ENCODE results near the gene EMD. TPM values are rescaled to one million over a fixed set of nuclear protein-coding genes. Genes with fewer than 3 reads are reported as not detected.

The EMD gene
- total and polyA plus RNA-seq, 10 donors = 29.8 to 83.1 (median 54.3) TPM

DNA sequence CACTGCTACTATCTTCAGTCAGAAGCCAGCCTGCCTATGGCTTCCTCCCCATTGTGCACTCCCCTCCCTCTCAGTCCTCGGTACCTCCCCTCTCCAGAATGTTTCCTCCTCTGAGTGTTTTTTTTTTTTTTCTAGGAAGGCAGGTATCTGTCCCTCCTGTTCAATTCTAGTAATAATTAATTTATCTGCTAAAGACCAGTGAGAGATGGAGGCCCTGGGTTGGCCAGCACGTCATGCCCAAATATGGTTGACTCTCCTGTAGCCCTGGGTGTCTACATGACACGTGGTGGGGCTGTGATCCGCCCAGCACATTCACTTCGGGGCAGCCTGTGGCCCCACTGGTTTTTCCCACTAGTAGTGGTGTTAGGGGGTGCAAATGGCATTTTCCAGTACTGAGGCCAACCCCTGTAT, 6.5 kb upstream of the EMD start:
- Histone ChIP-seq H3K4me3 (peak overlapping the region in 5 of 8 donors; percentile 65 to 91 (median 82)), H3K4me1 (peaks cover 15 to 73% (median 49%) of the 10 kb centered on the region in 6 donors), H3K9me3 (no peaks in the 10 kb centered on the region), H3K27me3 (replicated peaks in 1 of 7) (no peaks in the 10 kb centered on the region), H3K36me3 (peaks cover 0 to 7% (median 3%) of the 10 kb centered on the region in 6 donors), H3K27ac (peak overlapping the region in 6 of 8 donors; percentile 57 to 94 (median 88))
- WGBS, 5 donors = 21 to 53% (median 26%) methylated on average over 5 of the region's 5 CpGs
- intact Hi-C loops (cut with DNase I; ENCODE audit: low total_unique reads) = no loop called here
- DNase-seq = no peak
- TF ChIP-seq POLR2AphosphoS5 (IDR thresholded peaks at IDR 0.05) = no peak
- TF ChIP-seq, protein P1, sequence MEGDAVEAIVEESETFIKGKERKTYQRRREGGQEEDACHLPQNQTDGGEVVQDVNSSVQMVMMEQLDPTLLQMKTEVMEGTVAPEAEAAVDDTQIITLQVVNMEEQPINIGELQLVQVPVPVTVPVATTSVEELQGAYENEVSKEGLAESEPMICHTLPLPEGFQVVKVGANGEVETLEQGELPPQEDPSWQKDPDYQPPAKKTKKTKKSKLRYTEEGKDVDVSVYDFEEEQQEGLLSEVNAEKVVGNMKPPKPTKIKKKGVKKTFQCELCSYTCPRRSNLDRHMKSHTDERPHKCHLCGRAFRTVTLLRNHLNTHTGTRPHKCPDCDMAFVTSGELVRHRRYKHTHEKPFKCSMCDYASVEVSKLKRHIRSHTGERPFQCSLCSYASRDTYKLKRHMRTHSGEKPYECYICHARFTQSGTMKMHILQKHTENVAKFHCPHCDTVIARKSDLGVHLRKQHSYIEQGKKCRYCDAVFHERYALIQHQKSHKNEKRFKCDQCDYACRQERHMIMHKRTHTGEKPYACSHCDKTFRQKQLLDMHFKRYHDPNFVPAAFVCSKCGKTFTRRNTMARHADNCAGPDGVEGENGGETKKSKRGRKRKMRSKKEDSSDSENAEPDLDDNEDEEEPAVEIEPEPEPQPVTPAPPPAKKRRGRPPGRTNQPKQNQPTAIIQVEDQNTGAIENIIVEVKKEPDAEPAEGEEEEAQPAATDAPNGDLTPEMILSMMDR (IDR thresholded peaks at IDR 0.05 in 8 of 11, conservative IDR thresholded peaks at IDR 0.05 in 3 of 11) = no peak
- no peak for TF ChIP-seq POLR2A (IDR thresholded peaks at IDR 0.05)

DNA sequence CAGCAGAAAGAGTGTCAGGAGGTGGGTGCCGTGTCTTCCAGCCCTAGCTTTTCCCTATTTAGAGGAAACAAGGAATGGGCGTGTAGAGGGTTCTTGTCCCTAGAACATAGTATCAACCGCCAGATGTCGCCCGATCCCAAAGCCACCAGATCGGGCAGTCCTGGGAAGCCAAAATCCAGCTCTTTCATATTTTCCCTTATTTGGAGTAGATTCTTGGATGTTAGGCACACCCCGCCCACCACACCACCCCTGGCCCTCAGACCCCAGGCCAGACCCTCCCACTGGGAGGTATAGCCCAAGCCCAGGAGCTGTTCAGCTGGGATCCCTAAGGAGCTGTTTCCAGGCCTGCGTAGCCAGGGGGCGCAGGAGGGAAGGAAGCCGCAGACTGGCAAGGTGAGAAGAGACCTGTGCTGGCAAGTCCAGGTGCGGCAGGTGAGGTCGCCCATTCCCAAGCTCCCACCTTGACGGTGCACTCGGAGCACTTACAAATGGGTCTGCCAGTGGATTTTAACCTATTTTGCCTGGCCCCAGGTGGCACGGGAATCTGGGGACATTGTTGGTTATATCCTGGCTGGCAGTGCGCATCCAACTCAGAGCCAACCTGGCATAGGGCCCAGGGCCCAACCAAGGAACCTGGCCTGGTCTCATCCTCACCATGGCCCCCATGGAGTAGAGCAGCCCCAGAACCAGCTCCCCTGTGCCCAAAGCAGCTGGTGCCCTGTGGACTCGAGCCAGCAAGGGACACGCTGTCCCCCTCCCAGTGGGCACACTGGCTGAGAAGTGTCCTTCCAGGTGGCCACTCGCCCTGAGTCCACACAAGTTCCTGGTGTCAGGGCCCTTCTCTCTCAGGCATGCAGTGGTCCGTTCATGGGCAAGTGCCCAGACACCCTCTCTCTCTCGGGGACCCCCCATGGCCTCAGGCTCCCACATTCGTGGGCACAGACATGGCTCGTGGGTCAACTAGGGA, 5.5 kb upstream of the EMD start:
- Histone ChIP-seq H3K4me1 (peaks cover 15 to 69% (median 43%) of the 10 kb centered on the region in 6 donors), H3K36me3 (no peaks in the 10 kb centered on the region), H3K4me3 (peak overlapping the region; percentile 7 to 91 (median 30)), H3K27ac (peak overlapping the region in 7 of 8 donors; percentile 49 to 94 (median 67)), H3K9me3 (peaks cover 0 to 2% (median 0%) of the 10 kb centered on the region in 8 donors), H3K27me3 (replicated peaks in 1 of 7) (no peaks in the 10 kb centered on the region)
- TF ChIP-seq POLR2A (IDR thresholded peaks at IDR 0.05) (no peak), POLR2AphosphoS5 (IDR thresholded peaks at IDR 0.05) (peak; percentile 33 to 52 (median 46))
- TF ChIP-seq, protein P1 (IDR thresholded peaks at IDR 0.05 in 8 of 11, conservative IDR thresholded peaks at IDR 0.05 in 3 of 11) = peak in 10 of 11 experiments; percentile 4 to 67 (median 49)
- no peak for DNase-seq
- 14 to 53% (median 29%) methylated on average over 21 to 23 of the region's 23 CpGs; no CpG with 5 or more reads in 1 of the 5 donors for WGBS, 5 donors
- intact Hi-C loops (cut with DNase I; ENCODE audit: low total_unique reads) = no loop called here

DNA sequence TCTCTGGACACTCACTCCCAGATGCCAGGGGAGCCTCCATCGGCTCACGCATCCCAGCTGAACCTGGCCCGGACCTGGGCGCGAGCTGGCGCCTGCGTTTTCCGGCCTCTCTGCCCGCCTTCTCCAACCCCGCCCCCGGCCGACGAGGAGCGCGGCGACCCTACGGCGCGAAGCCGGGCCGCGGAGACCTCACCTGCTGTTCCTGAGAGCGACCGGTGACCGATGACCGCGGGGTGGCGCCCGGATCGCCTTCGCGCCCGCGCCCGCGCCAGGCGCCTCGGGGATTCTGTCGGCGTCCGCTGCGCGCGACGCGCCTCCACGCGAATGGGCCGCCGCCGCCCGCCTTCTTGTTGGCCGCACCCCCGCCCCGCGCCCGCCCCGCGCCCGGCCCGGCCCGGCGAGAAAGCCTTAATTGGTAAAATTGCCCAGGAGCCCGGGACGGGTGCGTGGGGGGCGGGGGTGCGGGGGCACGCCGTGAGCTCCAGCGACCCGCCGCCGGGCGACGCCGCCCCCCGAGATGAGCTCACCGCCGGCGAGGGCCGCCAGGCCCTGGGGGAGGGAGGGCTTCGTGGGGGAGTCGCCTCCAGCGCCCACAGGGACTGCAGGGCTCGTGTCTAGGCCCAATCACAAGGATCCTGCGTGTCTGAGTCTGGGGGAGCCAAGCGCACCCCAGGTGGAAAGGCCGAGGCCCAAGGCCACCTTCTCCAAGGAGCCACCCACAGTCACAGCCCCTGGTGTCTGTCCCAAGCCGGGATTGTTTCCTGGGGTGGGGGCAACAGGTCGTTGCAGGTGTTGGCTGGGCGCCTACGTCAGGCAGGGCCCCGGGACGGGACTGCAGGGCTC, 4.6 kb upstream of the EMD start, which contains the start of gene FLNA:
Gene FLNA, minus strand, starts transcription at position 322 of the 843 bp plus-strand sequence. CDS start 3,389 bp downstream, outside the sequence.
- Histone ChIP-seq H3K4me3 (peak within 1 kb of the TSS; percentile 7 to 91 (median 30)), H3K36me3 (no peaks in the 10 kb centered on the region), H3K27me3 (replicated peaks in 1 of 7) (no peaks in the 10 kb centered on the region), H3K4me1 (peaks cover 8 to 60% (median 36%) of the 10 kb centered on the region in 6 donors), H3K27ac (peak within 1 kb of the TSS in 7 of 8 donors; percentile 49 to 94 (median 63)), H3K9me3 (peaks cover 0 to 4% (median 0%) of the 10 kb centered on the region in 8 donors)
- DNase-seq = peak; percentile 86
- 8 to 100% (median 43%) methylated on average over 1 to 95 of the region's 95 CpGs for WGBS, 5 donors
- TF ChIP-seq POLR2A (IDR thresholded peaks at IDR 0.05) (no peak), POLR2AphosphoS5 (IDR thresholded peaks at IDR 0.05) (peak in 1 of 3 donors; percentile 40)
- TF ChIP-seq, protein P1 (IDR thresholded peaks at IDR 0.05 in 8 of 11, conservative IDR thresholded peaks at IDR 0.05 in 3 of 11) = peak in 1 of 11 experiments; percentile 10
- intact Hi-C loops (cut with DNase I; ENCODE audit: low total_unique reads) = no loop called here
